D721Med (cell line): Measurements from ENCODE around the gene POTEH.
"Not testable (repeated sequence)": the region's sequence is repeated elsewhere in the genome, so short reads cannot be mapped to it uniquely, and the experiment has no call there.

Experiments
- DNase-seq: peaks from one replicate; pipeline ENCODE4 v3.0.0; 2011; ENCODE audit warnings: low spot score; ENCODE audit not compliant: insufficient read length
- FAIRE-seq: peaks from 2 replicates; lab custom pipeline; 2011; peaks lifted over from hg19 to GRCh38; lab: Jason Lieb, UNC

POTEH gene

GRCh38 chr22:15729209-15729917 lies 39.5 kb downstream of the POTEH start:
- DNase-seq, FAIRE-seq: not testable (repeated sequence)

- DNase-seq, FAIRE-seq: not testable (repeated sequence)
Observed at GRCh38 chr22:15731023-15731422, 41.2 kb downstream of the POTEH start.

- DNase-seq, FAIRE-seq: not testable (repeated sequence)
Observed at GRCh38 chr22:15734411-15734810, 44.6 kb downstream of the POTEH start.

DNA sequence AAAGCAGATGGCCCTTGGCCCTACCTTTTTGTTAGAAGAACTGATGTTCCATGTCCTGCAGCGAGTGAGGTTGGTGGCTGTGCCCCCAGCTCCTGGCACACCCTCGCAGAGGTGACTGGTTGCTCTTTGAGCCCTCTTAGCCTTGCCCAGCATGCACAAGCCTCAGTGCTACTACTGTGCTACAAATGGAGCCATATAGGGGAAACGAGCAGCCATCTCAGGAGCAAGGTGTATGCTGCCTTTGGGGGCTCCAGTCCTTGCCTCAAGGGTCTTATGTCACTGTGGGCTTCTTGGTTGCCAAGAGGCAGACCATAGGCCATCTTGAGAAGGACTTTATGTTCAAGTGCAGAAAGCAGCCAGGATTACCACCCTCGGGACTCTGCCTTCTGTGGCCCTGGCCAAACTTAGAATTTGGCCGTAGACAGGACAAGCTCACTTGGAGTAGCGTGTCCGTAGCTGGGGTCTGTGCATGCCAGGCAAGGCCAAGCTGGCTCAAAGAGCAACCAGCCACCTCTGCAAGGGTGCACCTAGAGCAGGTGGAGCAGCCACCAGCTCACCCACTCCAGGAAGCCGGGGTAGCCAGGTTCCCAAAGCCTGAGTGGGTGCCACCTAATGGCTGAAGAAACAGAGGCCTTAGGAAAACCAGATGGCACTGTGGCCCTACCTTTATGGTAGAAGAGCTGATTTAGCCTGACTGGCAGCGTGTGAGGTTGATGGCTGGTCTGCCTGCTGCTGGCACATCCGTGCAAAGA lies 48.5 kb downstream of the POTEH start:
- FAIRE-seq, DNase-seq: not testable (repeated sequence)

DNA sequence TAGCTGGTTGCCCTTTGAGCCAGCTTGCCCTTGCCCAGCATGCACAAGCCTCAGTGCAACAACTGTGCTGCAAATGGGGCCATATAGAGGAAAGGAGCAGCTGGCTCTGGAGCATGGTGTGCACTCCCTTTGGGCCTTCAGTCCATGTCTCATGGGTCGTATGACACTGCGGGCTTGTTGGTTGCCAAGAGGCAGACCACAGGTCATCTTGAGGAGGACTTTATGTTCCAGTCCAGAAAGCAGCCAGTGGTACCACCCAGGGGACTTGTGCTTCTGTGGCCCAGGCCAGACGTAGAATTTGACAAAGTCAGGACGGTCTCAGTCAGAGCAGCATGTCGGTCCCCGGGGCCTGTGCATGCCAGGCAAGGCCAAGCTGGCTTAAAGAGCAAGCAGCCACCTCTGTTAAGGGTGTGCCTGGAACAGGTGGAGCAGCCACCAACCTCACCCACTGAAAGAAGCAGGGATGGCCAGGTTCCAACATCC lies 49.1 kb downstream of the POTEH start:
- not testable (repeated sequence) for FAIRE-seq, DNase-seq

DNA sequence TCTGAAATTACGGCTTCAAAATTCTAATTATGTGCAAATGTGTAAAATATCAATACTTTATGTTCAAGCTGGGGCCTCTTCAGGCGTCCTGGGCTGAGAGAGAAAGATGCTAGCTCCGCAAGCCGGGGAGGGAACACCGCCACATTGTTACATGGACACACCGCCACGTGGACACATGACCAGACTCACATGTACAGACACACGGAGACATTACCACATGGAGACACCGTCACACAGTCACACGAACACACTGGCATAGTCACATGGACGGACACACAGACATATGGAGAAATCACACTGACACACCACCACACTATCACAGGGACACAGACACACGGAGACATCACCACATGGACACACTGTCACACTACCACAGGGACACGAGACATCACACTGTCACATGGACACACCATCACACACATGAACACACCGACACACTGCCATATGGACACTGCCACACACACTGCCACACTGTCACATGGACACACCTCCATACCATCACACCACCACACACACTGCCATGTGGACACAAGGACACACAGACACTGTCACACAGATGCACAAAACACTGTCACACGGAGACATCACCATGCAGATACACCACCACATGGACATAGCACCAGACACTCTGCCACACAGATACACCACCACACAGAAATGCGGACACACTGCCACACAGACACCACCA lies 58.0 kb downstream of the POTEH start:
- FAIRE-seq, DNase-seq: not testable (repeated sequence)

GRCh38 chr22:15749181-15749970 lies 59.5 kb downstream of the POTEH start:
- not testable (repeated sequence) for DNase-seq, FAIRE-seq

GRCh38 chr22:15759443-15760097 lies 69.7 kb downstream of the POTEH start:
- DNase-seq, FAIRE-seq: not testable (repeated sequence)

DNA sequence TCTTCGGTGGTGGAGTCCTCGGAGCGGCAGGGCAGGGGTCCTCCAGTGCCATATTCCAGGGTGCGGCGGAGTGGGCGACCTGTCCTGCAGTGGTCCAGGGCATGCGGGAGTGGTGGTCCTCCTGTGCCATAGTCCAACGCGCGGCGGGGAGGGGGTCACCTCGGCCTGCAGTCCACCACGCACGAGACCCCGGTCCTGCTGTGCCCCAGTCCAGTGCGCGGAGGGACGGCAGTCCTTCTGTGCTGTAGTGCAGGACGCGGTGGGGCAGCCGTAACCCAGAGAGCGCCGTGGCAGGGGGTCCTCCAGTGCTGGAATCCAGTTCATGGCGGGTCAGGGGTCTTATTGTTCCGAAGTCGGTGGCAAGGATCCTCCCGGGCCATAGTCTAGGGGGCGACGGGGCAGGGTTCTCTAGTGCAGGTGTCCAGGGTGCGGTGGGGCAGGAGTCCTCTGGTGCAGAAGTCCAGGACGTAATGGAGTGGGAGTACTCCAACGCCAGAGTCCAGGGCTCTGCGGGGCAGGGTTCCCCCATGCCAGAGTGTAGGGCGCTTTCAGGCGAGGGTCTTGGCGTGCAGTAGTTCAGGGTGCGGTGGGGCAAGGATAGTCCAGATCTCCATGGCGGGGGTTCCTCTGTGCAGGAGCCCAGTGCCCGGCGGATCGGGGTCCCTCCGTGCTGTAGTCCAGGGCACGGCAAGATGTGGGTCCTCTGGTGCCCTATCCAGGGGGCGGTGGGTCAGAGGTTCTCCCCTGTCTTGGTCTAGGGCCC lies 70.7 kb downstream of the POTEH start:
- FAIRE-seq, DNase-seq: not testable (repeated sequence)

DNA sequence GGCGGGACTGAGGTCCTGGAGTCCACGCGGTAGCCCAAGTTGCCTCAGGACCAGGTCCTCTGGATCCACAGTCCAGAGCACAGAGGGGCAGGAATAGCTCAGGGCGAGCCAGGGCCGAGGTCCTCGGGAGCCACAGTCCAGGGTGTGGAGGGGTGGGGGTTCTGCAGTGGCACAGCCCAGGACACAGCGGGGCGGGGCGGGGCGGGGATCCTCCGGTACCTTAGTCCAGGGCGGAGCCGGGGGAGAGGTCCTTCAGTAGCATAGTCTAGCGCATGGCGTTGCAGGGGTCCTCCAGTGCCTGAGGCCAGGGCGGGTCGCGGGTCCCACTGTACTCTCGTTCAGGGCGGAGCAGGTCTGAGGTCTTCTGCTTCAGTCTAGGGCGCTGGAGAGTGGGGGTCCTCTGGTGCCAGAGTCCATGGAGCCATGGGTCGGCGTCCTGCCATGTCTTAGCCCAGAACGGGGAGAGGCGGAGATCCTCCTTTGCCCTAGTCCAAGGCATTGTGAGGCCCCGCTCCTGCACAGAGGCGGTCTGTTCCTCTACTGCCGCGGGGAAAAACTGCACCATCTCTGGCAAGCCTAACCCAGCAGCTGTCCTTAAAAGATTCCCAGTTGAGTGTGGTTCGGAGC lies 71.4 kb downstream of the POTEH start:
- FAIRE-seq, DNase-seq: not testable (repeated sequence)

GRCh38 chr22:15763559-15763958 lies 73.7 kb downstream of the POTEH start:
- not testable (repeated sequence) for FAIRE-seq, DNase-seq
